Measurements from ENCODE around the gene TXNDC8.

TXNDC8 gene

DNA sequence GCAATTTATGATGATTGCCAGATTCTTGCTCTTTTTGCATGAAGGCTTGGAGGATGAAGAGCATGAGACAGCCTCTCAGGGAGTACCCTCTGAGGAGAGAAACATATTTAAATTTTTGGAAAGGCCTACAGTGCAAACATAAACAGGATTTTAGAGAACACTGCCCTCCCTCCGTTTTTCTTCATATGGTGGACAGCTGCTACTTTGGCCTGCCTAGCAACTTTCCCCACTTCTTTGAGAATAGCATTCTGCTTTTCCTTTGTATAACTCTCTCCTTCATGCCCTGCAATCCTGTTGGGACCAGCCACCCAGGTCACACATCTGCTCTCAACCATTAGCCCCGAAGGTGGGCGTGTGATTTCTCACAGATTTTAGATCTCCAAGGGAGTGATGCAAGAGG, 60.9 kb downstream of the TXNDC8 start:
- no peak for DNase-seq

DNA sequence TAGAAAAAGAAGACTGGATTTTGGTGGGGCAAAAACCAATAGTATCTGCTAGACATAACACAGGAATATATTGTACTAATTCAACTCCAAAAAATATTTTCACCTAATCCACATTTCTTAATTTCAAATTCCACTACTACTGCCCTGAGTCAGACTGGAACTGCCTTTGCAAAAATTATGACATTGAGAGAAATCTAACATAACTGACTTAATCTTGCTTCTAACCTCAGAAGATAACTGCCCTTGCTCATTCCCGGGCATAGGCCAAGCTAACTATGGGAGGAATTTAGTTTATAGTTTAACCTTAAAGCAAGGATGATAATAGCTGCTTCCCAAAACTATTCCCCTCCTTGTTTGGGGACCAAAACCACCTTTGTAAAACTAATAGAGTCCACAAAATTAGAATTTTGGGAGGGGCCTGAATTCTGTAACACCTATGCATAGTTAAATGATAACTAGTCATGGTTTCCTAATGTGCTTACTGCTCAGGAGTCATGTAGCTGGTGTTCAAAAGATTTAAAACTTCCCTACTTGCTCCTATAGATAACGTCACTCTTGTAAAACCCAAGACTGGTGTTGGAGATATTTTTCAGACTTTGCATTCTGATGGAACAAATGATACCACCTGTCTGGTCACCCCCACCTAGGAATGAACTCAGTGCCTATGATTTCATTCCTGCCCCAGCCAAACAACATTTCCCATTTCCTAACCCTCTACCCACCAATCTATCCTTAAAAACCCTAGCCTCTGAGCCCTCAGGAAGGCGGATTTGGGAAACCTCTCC, 67.3 kb downstream of the TXNDC8 start:
- no peak for DNase-seq

GRCh38 chr9:110266795-110267194, 70.9 kb downstream of the TXNDC8 start:
- peak; percentile 77 for DNase-seq

DNA sequence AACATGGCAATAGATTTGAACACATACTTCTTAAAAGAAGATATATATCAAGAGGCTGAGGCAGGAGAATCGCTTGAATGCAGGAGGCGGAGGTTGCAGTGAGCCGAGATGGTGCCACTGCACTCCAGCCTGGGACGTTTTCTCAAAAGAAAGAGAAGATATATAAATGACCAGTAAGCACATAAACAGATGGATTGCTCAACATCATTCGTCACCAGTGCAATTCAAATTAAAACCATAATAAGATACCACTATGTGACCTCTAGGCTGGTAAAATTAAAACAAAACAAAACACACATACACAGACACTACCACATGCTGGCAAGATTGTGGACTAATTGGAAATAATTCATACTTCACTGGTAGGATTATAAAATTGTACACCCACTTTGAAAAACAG, 76.0 kb downstream of the TXNDC8 start:
- DNase-seq, result no peak

GRCh38 chr9:110260911-110261310, 76.8 kb downstream of the TXNDC8 start:
- DNase-seq, result no peak

DNA sequence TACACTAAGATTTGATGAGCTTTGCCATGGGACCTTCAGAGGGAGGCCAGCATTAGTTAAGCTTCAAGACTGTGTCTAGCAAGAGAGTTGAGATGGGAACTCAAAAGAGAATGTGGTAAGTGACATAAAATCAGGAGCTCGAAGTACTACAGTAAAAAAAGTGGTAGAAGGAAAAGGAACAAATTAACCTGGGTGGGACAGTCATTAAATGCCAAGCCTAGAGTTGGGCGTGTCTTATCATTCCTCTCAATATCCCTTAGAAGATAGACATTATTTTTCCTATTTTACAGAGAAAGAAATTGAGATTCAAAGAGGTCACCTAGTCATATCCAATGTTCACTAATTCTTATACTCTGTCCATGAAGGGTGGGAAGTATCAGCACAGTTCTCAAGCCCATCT, 78.1 kb downstream of the TXNDC8 start:
- DNase-seq, result no peak

GRCh38 chr9:110258690-110259091, 79.0 kb downstream of the TXNDC8 start:
- DNase-seq, result no peak

DNA sequence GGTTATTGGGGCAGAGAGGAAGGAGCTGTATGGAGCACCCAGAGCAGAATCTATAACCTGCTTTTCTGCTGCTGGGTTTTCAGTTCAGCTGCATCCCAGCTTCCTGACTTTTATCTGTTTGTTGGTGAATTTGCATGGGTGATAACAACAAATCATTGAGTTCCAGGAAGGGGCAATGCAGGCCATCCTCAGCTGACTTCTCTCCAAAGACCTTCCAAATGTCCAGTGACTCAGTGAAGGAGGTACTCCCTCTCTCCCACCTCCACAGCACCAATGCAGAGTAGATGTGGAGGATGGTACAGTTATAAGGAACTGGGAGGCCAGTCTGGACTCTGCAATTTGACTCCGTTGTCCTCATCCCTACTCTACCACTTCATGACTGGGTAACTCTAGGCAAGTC, 79.7 kb downstream of the TXNDC8 start:
- no peak for DNase-seq

GRCh38 chr9:110257097-110257841, 80.4 kb downstream of the TXNDC8 start:
- peak; percentile 49 for DNase-seq

- DNase-seq, result peak; percentile 98
Observed at GRCh38 chr9:110256380-110257096, 81.1 kb downstream of the TXNDC8 start, which contains the start of gene TXN. TXN (minus strand) TSS chr9:110256507; CDS start chr9:110256435, 72 bp downstream.

GRCh38 chr9:110255463-110256379, 81.9 kb downstream of the TXNDC8 start:
- DNase-seq, result peak; percentile 69

DNA sequence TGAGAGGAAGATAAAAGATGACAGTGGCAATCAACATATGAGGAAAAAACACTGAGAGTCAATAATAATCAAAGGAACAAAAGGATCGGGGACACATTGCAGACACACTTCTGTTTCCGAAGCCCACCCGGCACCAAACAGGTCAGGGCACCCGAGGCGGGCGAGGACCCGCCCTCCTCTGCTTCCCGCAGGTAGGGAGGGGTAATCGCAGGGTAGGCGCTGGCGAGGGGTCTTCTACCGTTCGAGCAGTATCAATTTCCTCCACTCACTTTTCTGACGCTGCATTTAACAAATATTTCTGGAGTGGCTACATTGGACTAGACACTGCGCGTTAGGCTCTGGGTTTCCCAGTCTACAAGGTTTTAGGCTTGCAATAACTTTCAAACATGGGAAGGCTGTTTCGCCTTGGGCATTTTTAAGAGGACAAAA, 82.6 kb downstream of the TXNDC8 start:
- DNase-seq, result no peak

- DNase-seq, result no peak
Observed at GRCh38 chr9:110254500-110254899, 83.2 kb downstream of the TXNDC8 start.
